Measurements from ENCODE around the gene TTC34.

TTC34 gene

DNA sequence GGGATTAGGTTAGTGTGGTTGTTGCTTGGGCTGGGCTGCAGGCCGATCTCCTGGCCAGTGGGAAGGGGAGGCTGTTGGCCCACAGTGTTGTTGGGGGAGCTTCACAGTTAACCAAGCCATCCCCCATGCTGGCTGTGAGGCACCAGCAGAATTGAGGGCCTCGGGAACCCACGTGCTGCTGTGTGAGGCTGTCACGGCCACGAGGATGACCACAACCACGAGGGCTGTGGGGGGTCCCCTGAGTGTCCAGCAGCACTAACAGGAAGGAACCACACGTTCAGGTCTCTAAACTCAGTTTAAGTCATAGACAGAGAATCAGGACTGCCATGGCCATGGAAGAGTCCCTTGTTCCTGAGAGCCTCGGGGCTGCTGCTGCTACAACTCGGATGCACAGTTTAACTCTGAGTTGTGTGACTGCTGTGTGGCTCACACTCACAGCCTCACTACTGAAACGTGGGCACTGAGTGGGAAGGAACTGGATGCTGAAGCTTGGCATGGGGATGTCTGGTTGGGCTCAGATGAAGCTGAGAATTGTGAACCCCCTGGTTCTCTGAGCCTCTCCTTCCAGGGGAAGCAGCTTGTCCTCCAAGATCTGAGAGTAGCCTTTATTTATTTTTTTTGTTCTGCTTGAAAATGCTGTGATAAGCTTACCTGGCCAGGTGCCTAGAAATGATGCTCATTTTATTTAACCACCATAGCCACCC is 163.9 kb downstream of the TTC34 start:
- H3K36me3 ChIP-seq (ENCODE audit: insufficient read depth, low read length), result no peaks in the 10 kb centered on the region
- H2AFZ ChIP-seq (ENCODE audit: low read length), result no peak overlapping the region
- H3K9me2 ChIP-seq (replicated peaks; ENCODE audit: low read depth, low read length), result no peaks in the 10 kb centered on the region
- no peak overlapping the region for H3K4me2 ChIP-seq (ENCODE audit: low read depth, low read length, poor library complexity, severe bottlenecking)
- H3K9ac ChIP-seq (ENCODE audit: low read depth, low read length, poor library complexity, severe bottlenecking), result no peak overlapping the region
- no peak overlapping the region for H3K4me3 ChIP-seq (ENCODE audit: low read length, poor library complexity, severe bottlenecking)
- no peaks in the 10 kb centered on the region for H3K27me3 ChIP-seq (ENCODE audit: insufficient read depth, low read length, poor library complexity, severe bottlenecking)
- H4K20me1 ChIP-seq (ENCODE audit: insufficient read depth, low read length, poor library complexity, severe bottlenecking), result peaks cover 4% of the 10 kb centered on the region
- H3K9me3 ChIP-seq (ENCODE audit: insufficient read depth, low read depth, low read length), result peaks cover 9% of the 10 kb centered on the region
- no peaks in the 10 kb centered on the region for H3F3A ChIP-seq (ENCODE audit: low read depth)
- peaks cover 6% of the 10 kb centered on the region; the same call in 1 of the 2 replicates for H3K79me2 ChIP-seq (ENCODE audit: insufficient read depth, low read length)
- H3K4me1 ChIP-seq (ENCODE audit: insufficient read depth, low read length, poor library complexity, severe bottlenecking), result peaks cover 8% of the 10 kb centered on the region
- TF ChIP-seq EZH2phosphoT487 (IDR thresholded peaks at IDR 0.05; ENCODE audit: borderline replicate concordance), result no peak
- TF ChIP-seq, protein P1, sequence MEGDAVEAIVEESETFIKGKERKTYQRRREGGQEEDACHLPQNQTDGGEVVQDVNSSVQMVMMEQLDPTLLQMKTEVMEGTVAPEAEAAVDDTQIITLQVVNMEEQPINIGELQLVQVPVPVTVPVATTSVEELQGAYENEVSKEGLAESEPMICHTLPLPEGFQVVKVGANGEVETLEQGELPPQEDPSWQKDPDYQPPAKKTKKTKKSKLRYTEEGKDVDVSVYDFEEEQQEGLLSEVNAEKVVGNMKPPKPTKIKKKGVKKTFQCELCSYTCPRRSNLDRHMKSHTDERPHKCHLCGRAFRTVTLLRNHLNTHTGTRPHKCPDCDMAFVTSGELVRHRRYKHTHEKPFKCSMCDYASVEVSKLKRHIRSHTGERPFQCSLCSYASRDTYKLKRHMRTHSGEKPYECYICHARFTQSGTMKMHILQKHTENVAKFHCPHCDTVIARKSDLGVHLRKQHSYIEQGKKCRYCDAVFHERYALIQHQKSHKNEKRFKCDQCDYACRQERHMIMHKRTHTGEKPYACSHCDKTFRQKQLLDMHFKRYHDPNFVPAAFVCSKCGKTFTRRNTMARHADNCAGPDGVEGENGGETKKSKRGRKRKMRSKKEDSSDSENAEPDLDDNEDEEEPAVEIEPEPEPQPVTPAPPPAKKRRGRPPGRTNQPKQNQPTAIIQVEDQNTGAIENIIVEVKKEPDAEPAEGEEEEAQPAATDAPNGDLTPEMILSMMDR (conservative IDR thresholded peaks at IDR 0.05; ENCODE audit: low read length), result no peak

DNA sequence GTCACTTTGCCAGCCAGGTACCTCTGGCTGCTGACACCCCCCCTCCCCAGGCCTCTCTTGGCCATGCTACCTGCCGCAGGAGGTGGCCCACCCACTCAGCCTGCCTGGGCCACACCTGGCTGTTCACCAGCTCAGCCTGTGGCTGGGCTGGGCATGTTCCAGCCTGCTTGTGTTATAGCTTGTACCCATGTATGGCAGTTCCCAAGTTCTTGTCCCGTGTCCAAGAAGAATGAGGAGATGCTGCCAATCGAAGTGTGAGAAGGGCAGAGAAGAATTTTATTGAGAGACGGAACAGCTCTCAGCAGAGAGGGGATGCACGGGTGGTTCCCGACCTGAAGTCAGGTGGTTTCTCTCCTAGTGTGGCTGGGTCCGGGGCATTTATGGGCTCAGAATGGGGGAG is 164.8 kb downstream of the TTC34 start:
- Histone ChIP-seq H3K9ac (ENCODE audit: low read depth, low read length, poor library complexity, severe bottlenecking) (no peak overlapping the region), H4K20me1 (ENCODE audit: insufficient read depth, low read length, poor library complexity, severe bottlenecking) (peaks cover 3% of the 10 kb centered on the region), H3K9me3 (ENCODE audit: insufficient read depth, low read depth, low read length) (peaks cover 9% of the 10 kb centered on the region), H3F3A (ENCODE audit: low read depth) (no peaks in the 10 kb centered on the region), H3K4me2 (ENCODE audit: low read depth, low read length, poor library complexity, severe bottlenecking) (no peak overlapping the region), H3K27me3 (ENCODE audit: insufficient read depth, low read length, poor library complexity, severe bottlenecking) (no peaks in the 10 kb centered on the region), H3K36me3 (ENCODE audit: insufficient read depth, low read length) (no peaks in the 10 kb centered on the region), H3K4me3 (ENCODE audit: low read length, poor library complexity, severe bottlenecking) (no peak overlapping the region), H3K9me2 (replicated peaks; ENCODE audit: low read depth, low read length) (no peaks in the 10 kb centered on the region), H3K79me2 (ENCODE audit: insufficient read depth, low read length) (peaks cover under 1% of the 10 kb centered on the region; the same call in 1 of the 2 replicates), H3K4me1 (ENCODE audit: insufficient read depth, low read length, poor library complexity, severe bottlenecking) (peaks cover 2% of the 10 kb centered on the region), H2AFZ (ENCODE audit: low read length) (no peak overlapping the region)
- TF ChIP-seq, protein P1 (conservative IDR thresholded peaks at IDR 0.05; ENCODE audit: low read length), result no peak
- TF ChIP-seq EZH2phosphoT487 (IDR thresholded peaks at IDR 0.05; ENCODE audit: borderline replicate concordance), result no peak

DNA sequence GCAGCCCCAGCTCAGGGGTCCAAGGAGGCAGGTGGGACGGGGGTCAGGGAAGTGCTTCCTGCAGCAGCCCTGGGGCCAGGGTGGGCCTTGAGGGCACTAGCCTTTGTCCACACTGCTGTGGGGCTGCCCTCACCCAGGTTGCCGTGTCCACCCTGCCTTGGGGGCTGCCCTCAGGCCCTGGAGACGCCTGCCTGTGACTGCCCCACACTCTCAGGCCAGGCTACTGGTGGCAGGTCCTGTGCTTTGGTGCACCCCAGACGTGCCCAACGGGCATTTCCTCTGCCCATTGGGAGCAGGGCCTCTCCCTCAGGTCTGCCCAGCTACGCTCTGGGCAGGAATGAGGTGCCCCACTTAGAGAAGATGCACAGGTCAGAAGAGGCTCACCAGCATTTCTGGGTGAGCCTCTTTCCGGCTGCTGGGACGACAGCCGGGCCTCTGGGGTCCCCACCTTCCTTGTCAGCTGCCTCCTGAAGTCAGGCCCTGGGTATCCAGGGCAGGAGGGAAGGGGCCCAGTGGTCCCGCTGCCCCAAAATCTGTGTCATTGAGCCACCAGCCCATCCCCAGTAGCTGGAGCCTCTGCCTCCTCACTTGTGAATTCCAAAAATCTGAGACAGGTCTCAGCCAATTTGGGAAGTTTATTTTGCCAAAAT is 166.0 kb downstream of the TTC34 start:
- no peaks in the 10 kb centered on the region for H3K9me2 ChIP-seq (replicated peaks; ENCODE audit: low read depth, low read length)
- H3K9me3 ChIP-seq (ENCODE audit: insufficient read depth, low read depth, low read length), result peaks cover 20% of the 10 kb centered on the region
- H3K36me3 ChIP-seq (ENCODE audit: insufficient read depth, low read length), result no peaks in the 10 kb centered on the region
- H3K4me1 ChIP-seq (ENCODE audit: insufficient read depth, low read length, poor library complexity, severe bottlenecking), result no peaks in the 10 kb centered on the region
- no peaks in the 10 kb centered on the region for H3F3A ChIP-seq (ENCODE audit: low read depth)
- no peak overlapping the region for H3K4me2 ChIP-seq (ENCODE audit: low read depth, low read length, poor library complexity, severe bottlenecking)
- H3K4me3 ChIP-seq (ENCODE audit: low read length, poor library complexity, severe bottlenecking), result no peak overlapping the region
- no peaks in the 10 kb centered on the region for H3K27me3 ChIP-seq (ENCODE audit: insufficient read depth, low read length, poor library complexity, severe bottlenecking)
- no peak overlapping the region for H3K9ac ChIP-seq (ENCODE audit: low read depth, low read length, poor library complexity, severe bottlenecking)
- no peak overlapping the region for H2AFZ ChIP-seq (ENCODE audit: low read length)
- TF ChIP-seq EZH2phosphoT487 (IDR thresholded peaks at IDR 0.05; ENCODE audit: borderline replicate concordance), result no peak
- TF ChIP-seq, protein P1 (conservative IDR thresholded peaks at IDR 0.05; ENCODE audit: low read length), result no peak
- H3K79me2 ChIP-seq (ENCODE audit: insufficient read depth, low read length), result no peaks in the 10 kb centered on the region
- H4K20me1 ChIP-seq (ENCODE audit: insufficient read depth, low read length, poor library complexity, severe bottlenecking), result no peaks in the 10 kb centered on the region

Data from Loucy (cell line).